Left cardiac atrium (tissue), 4 donors: ENCODE data around the gene TBX18. TPM values are rescaled to one million over a fixed set of nuclear protein-coding genes. Genes with fewer than 3 reads are reported as not detected.
A peak's percentile ranks its signal among the peaks of the same experiment; 100 is the strongest.

Experiments
- ATAC-seq, 2 donors: fragments of 200-7000 bp; cut with Tn5 transposase; one replicate each; pipeline ENCODE4 v1.9.1; 2020; ENCODE audit warnings: mild to moderate bottlenecking in 2 of 2, moderate library complexity in 2 of 2
- DNase-seq: peaks from one replicate; pipeline ENCODE4 v3.0.0-alpha.2; 2020
- intact Hi-C, 2 donors: fragments of 100-400 bp; cut with DNase I; formaldehyde crosslinking; loops; one replicate each; pipeline versions ENCODE4 v1.14.1 to v1.15.1; 2022 to 2023
- long read RNA-seq: library from polyadenylated mRNA; unstranded; transcript quantifications from one replicate; pipeline ENCODE4 v2.0.0, GENCODE V29; 2021
- total RNA-seq, 2 donors: library from RNA; stranded (reverse); fragmentation: NEBNext Ultra II Directional; extraction: Animal tissue kit (Norgen Biotek cat#: 25700); gene quantifications; one replicate each; pipeline ENCODE4 v1.2.1, GENCODE V29; 2021
- donor health status: DM: no; HTN: yes; CAD: no.
- donor health status: DM: no; HTN: yes; CAD: no; lungs with severe emphysema.
- donor health status: DM: yes; HTN: yes; CAD: no.
- donor health status: Dilated cardiomyopathy.

TBX18 gene
- 10 to 100 TPM; 10.1 to 19.4 TPM for total RNA-seq
- long read RNA-seq, partial matches to known transcripts, result 0 of 1 reads
- long read RNA-seq, other reads (novel, unspliced or antisense), result 1 of 1 reads

- peak; percentile 95 for DNase-seq
- peak; percentile 84 to 90 for ATAC-seq
- intact Hi-C loops, result no loop called here
Measured at GRCh38 chr6:84764332-84765049, at the start of gene TBX18. TBX18 (minus strand) TSS chr6:84764598; CDS start chr6:84764181, 417 bp downstream.

GRCh38 chr6:84811351-84811750, 47.0 kb upstream of the TBX18 start:
- DNase-seq (no peak), ATAC-seq (no peak)
- intact Hi-C loops, result no loop called here

- DNase-seq, result no peak
- intact Hi-C loops, result no loop called here
- ATAC-seq, result no peak
Measured at GRCh38 chr6:84809455-84809854, 45.1 kb upstream of the TBX18 start.

DNA sequence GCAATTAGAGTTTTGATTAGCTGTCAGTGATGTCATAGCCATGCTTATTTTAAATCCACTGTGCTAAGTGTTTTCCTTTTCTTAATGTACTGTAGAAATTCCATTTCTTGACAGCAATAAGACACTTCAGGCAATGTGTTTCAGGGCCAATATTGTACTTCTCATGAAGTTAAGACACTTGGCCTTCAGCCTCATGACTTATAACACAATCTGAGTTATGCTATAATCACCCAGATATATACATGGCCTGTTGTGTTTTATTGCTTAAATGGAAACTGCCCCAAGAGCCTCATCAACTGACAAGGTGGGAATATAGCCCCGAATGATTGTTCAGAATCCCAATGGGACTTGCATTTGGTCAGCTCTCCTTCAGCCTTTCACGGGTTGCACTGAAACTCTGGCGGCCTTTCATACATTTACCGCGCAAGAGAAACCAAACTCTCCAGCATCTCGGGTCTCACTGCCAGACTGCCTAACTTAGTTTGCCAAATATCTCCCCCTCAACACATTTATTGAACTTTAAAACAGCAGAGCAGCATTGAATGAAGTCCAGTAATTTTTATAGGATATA, 44.2 kb upstream of the TBX18 start:
- ATAC-seq, result no peak
- no peak for DNase-seq

GRCh38 chr6:84805145-84805544, 40.7 kb upstream of the TBX18 start:
- ATAC-seq (no peak), DNase-seq (no peak)
- intact Hi-C loops, result no loop called here

More for the DNA sequence above, 44.2 kb upstream of the TBX18 start:
- intact Hi-C loops, result no loop called here

GRCh38 chr6:84804720-84805119, 40.3 kb upstream of the TBX18 start:
- DNase-seq (no peak), ATAC-seq (no peak)
- intact Hi-C loops, result no loop called here

- no peak for ATAC-seq
- intact Hi-C loops, result no loop called here
- DNase-seq, result no peak
Measured at GRCh38 chr6:84801250-84801649, 36.9 kb upstream of the TBX18 start.

DNA sequence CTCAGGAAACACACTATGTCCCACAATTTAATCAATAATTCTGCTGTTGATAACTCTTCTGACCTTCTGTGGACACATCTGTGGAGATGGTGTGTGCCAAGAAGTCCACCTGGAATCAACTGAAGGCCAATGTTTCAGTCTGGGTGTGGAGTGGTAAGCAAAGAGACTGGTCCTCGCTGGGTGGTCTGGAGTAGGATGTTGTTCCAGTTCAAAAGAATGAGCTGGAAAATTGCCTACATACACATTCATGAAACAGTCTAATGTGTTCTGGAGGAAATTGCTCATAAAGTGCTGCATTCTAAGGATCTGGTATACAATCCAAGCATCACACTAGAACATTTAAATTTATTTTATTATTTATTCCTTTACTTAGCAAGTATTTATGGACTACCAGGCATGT, 33.9 kb upstream of the TBX18 start:
- ATAC-seq, result no peak
- intact Hi-C loops, result no loop called here
- no peak for DNase-seq

- intact Hi-C loops, result no loop called here
- ATAC-seq (no peak), DNase-seq (no peak)
Measured at GRCh38 chr6:84796343-84796742, 31.9 kb upstream of the TBX18 start.

- intact Hi-C loops, result no loop called here
- no peak for DNase-seq
- no peak for ATAC-seq
Measured at GRCh38 chr6:84791927-84792326, 27.5 kb upstream of the TBX18 start.

DNA sequence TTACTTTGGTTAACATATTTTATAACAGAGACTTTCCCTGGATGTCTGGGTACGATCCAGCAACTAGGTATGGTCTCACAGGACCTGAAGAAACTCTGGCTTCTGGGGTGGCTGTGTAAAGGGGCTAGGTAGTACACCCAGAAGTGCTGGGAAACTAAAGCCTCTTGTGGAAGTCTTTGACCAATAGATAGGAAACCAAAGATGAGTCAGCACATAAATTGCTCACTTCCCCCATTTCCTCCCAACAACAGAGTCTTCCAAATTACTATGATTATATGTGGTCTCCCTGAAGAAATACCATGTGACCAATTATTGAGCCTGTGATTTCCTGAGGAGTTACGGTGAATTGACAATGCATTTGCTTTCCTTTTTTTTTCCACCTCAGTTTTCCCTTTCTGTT, 26.8 kb upstream of the TBX18 start:
- intact Hi-C loops, result no loop called here
- DNase-seq, result no peak
- ATAC-seq, result no peak

GRCh38 chr6:84789170-84789569, 24.8 kb upstream of the TBX18 start:
- ATAC-seq (no peak), DNase-seq (no peak)
- intact Hi-C loops, result no loop called here

DNA sequence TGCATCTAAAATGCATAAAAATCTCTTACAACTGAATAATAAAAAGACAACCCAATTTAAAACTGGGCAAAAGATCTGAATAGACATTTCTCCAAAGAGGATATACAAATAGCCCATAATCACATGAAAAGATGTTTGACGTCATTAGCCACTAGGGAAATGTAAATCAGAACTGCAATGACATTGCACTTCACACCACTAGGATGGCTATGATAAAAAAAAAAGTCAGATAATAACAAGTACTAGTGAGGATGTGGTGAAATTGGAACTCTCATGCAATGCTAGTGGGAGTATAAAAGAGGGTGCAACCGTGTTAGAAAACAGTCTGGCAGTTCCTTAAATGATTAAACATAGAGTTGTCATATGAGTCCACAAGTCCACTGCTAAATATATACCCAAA, 24.3 kb upstream of the TBX18 start:
- ATAC-seq (no peak), DNase-seq (no peak)
- intact Hi-C loops, result no loop called here

DNA sequence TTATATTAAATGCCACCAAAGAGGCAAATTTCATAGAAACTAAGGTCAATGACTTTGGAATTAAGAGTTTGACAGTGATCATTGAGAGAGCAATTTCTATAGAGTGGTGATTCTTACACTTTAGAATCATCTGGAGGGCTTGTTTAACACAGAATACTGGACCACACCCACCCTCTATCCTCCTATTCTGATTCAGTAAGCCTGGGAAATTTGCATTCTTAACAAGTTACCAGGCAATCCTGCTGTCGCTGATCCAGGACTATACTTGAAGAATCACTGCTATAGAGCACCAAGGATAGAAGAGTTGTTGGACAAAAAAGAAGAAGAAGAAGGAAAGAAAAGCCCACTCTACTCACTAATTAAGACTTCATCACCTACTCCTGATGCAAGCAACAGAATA, 21.3 kb upstream of the TBX18 start:
- intact Hi-C loops, result no loop called here
- DNase-seq (no peak), ATAC-seq (peak in 1 of 2 donors; percentile 44)

DNA sequence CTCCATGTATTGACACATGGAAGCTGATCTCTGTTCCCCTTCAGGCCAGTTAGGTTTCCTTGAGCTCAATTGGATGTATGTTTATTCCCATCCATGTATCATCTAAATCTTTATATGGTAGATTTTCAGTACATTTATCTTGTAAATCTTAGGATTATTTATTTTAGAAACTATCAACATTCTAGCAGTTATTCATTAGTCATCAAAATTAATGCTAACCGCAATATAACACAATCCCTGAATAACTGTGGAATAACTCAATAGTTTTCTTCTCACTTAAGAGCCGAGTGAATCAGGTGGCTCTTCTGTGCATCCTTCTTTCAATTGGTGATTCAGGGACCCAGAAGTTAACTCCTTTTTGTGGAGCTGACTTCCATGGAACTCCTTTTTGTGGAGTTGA, 15.5 kb upstream of the TBX18 start:
- ATAC-seq, result no peak
- intact Hi-C loops, result no loop called here
- DNase-seq, result no peak

- ATAC-seq, result no peak
- no peak for DNase-seq
- intact Hi-C loops, result no loop called here
Measured at GRCh38 chr6:84779380-84779779, 15.0 kb upstream of the TBX18 start.

GRCh38 chr6:84777888-84778287, 13.5 kb upstream of the TBX18 start:
- no peak for ATAC-seq
- intact Hi-C loops, result no loop called here
- DNase-seq, result no peak

DNA sequence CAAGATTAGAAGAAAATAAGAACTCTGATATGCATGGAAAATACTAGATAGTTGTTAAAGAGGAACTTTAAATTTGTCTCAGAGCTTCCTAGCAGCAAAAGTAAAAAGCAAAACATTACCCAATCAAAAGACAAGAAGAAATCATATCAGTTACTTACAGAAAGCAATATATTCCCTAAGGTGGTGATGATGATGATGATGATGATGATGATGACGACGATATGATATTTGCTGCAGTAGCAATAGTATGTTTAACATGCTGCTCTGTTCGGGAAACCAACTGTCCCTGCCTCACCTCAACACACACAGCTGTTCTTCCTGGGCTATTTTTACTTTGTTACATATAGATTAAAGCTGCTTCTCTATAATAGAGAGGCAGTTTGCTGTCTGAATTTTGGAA, 12.0 kb upstream of the TBX18 start:
- ATAC-seq, result no peak
- intact Hi-C loops, result no loop called here
- DNase-seq, result no peak

DNA sequence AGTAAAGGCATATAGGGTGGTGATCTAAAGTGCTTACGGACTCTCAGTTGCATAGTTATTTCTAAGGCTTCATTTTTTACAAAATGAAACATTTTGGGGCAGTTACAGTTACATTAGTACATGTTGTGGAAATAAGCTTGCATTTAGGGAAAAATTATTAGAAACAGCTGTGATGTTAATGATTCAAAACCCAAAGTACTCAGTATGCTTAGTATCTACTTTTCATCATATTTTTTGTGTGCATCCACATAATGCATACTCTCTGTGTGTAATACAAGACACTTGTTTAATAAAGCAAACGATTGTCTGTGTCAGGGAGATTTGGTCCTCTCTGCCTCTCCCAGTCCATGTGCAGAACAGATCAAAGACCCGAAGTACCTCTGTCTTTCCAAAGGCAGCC, 11.4 kb upstream of the TBX18 start:
- intact Hi-C loops, result no loop called here
- DNase-seq (no peak), ATAC-seq (no peak)

- DNase-seq (no peak), ATAC-seq (no peak)
- intact Hi-C loops, result loop anchor here in 1 of 2 donors (5.0 kb wide), 1 partner anchor 353 kb away; no protein-coding TSS in a partner anchor
Measured at GRCh38 chr6:84774985-84775284, 10.5 kb upstream of the TBX18 start.
